Fibroblast of lung (primary cell): ENCODE results near the gene BCAS3. TPM values are rescaled to one million over a fixed set of nuclear protein-coding genes. Genes with fewer than 3 reads are reported as not detected.
A peak's percentile ranks its signal among the peaks of the same experiment; 100 is the strongest.

Experiments used
- DNase-seq, 2 donors: peaks; one replicate each; pipeline versions ENCODE4 v3.0.0 to v3.0.0-alpha.2; 2010; ENCODE audit warnings: low read depth in 2 of 2
- H2AFZ ChIP-seq: 2 replicates; pipeline ENCODE4 v1.5.1; 2012; ENCODE audit warnings: low read length, control low read depth, inconsistent platforms
- H3K27ac ChIP-seq: 2 replicates; pipeline ENCODE4 v1.5.1; 2011; ENCODE audit warnings: low read length, control low read depth; ENCODE audit not compliant: insufficient read depth
- H3K27me3 ChIP-seq: 2 replicates; pipeline ENCODE4 v1.5.1; 2011; ENCODE audit warnings: mild to moderate bottlenecking, low read length; ENCODE audit not compliant: control insufficient read depth, insufficient read depth
- H3K36me3 ChIP-seq: 2 replicates; pipeline ENCODE4 v1.5.1; 2011; ENCODE audit warnings: low read length; ENCODE audit not compliant: control insufficient read depth, insufficient read depth
- H3K4me1 ChIP-seq: 2 replicates; pipeline ENCODE4 v1.5.1; 2011; ENCODE audit warnings: low read length; ENCODE audit not compliant: control insufficient read depth, insufficient read depth; ENCODE audit errors: extremely low read depth
- H3K4me2 ChIP-seq: 2 replicates; pipeline ENCODE4 v1.5.1; 2011; ENCODE audit warnings: low read length, control low read depth; ENCODE audit not compliant: insufficient read depth; ENCODE audit errors: extremely low read depth
- H3K4me3 ChIP-seq, 4 experiments: fragments of 200-600 bp in 1 of 4; sonication (generic) in 1 of 4; replicated peaks in 1 of 4; 2 replicates each; pipeline ENCODE4 v1.5.1; 2011 to 2016; ENCODE audit warnings: low read length in 4 of 4, low read depth in 3 of 4, mild to moderate bottlenecking in 3 of 4, control low read depth in 2 of 4, inconsistent platforms in 1 of 4, mixed read lengths in 1 of 4; ENCODE audit not compliant: insufficient read depth in 1 of 4; ENCODE audit errors: control extremely low read depth in 1 of 4
- H3K79me2 ChIP-seq: 2 replicates; pipeline ENCODE4 v1.5.1; 2012; ENCODE audit warnings: mild to moderate bottlenecking, low read length, inconsistent platforms; ENCODE audit not compliant: control insufficient read depth, insufficient read depth
- H3K9ac ChIP-seq: 2 replicates; pipeline ENCODE4 v1.5.1; 2011; ENCODE audit warnings: mild to moderate bottlenecking, low read length, control low read depth; ENCODE audit not compliant: insufficient read depth
- H3K9me3 ChIP-seq: 2 replicates; pipeline ENCODE4 v1.5.1; 2012; ENCODE audit warnings: low read depth, low read length; ENCODE audit not compliant: control insufficient read depth, insufficient read depth
- H4K20me1 ChIP-seq: 2 replicates; pipeline ENCODE4 v1.5.1; 2011; ENCODE audit warnings: low read length; ENCODE audit not compliant: control insufficient read depth, insufficient read depth; ENCODE audit errors: extremely low read depth
- CTCF ChIP-seq, 2 donors: IDR thresholded peaks in 1 of 2; conservative IDR thresholded peaks in 1 of 2; 1 replicate in 1 of 2; 2 replicates in 1 of 2; pipeline ENCODE4 v1.5.1; 2011 to 2012; ENCODE audit warnings: low read length in 2 of 2, control low read depth in 1 of 2, inconsistent platforms in 1 of 2, low read depth in 1 of 2, mild to moderate bottlenecking in 1 of 2
- EZH2 ChIP-seq: IDR thresholded peaks from 2 replicates; pipeline ENCODE4 v1.5.1; 2012; ENCODE audit warnings: low read length, control low read depth, mild to moderate bottlenecking; ENCODE audit errors: missing control alignments
- polyA plus RNA-seq, 2 donors: library from polyadenylated mRNA; depleted of rRNA in 1 of 2; stranded (reverse) in 1 of 2; unstranded in 1 of 2; fragments of >200 nt; gene quantifications; 2 replicates each; pipeline ENCODE4 v1.2.1, GENCODE V29; 2011 to 2012; ENCODE audit warnings: missing spikeins in 1 of 2
- total RNA-seq: library from RNA; depleted of rRNA; stranded (reverse); fragments of >200 nt; gene quantifications from 2 replicates; pipeline ENCODE4 v1.2.1, GENCODE V29; 2014

Gene BCAS3
- total and polyA plus RNA-seq, 2 donors (not counting 1 experiment from before 2014, with no cell fraction given) = 9.9 to 43.6 TPM

GRCh38 chr17:60995680-60996079, 318.0 kb downstream of the BCAS3 start:
- Histone ChIP-seq H3K4me2 (no peak overlapping the region), H3K27ac (no peak overlapping the region), H2AFZ (no peak overlapping the region), H3K9ac (no peak overlapping the region), H3K27me3 (no peaks in the 10 kb centered on the region), H3K79me2 (no peaks in the 10 kb centered on the region), H3K36me3 (no peaks in the 10 kb centered on the region), H3K4me3 (no peak overlapping the region), H3K4me1 (no peaks in the 10 kb centered on the region), H3K9me3 (no peaks in the 10 kb centered on the region), H4K20me1 (no peaks in the 10 kb centered on the region)
- TF ChIP-seq EZH2 (no peak), CTCF (conservative IDR thresholded peaks at IDR 0.05 in 1 of 2, IDR thresholded peaks at IDR 0.05 in 1 of 2; ENCODE audit: low read depth in 1 of 2, low read length in 2 of 2) (no peak)
- no peak for DNase-seq

GRCh38 chr17:61000911-61001310, 323.3 kb downstream of the BCAS3 start:
- peak overlapping the region in 3 of 4 experiments; percentile 3 to 25 (median 19) for H3K4me3 ChIP-seq
- H3K27me3 ChIP-seq = no peaks in the 10 kb centered on the region
- no peaks in the 10 kb centered on the region for H4K20me1 ChIP-seq
- no peak overlapping the region for H2AFZ ChIP-seq
- no peak overlapping the region for H3K9ac ChIP-seq
- H3K9me3 ChIP-seq = no peaks in the 10 kb centered on the region
- H3K79me2 ChIP-seq = no peaks in the 10 kb centered on the region
- no peaks in the 10 kb centered on the region for H3K36me3 ChIP-seq
- peaks cover 7% of the 10 kb centered on the region for H3K4me1 ChIP-seq
- peak overlapping the region; percentile 38 for H3K27ac ChIP-seq
- peak; percentile 53 to 88 for DNase-seq
- peak overlapping the region; percentile 75 for H3K4me2 ChIP-seq
- no peak for TF ChIP-seq EZH2
- TF ChIP-seq CTCF (conservative IDR thresholded peaks at IDR 0.05 in 1 of 2, IDR thresholded peaks at IDR 0.05 in 1 of 2; ENCODE audit: low read depth in 1 of 2, low read length in 2 of 2) = peak; percentile 54 to 62

GRCh38 chr17:61002316-61002736, 324.7 kb downstream of the BCAS3 start:
- Histone ChIP-seq H3K27ac (no peak overlapping the region), H3K4me1 (peaks cover 7% of the 10 kb centered on the region), H3K36me3 (no peaks in the 10 kb centered on the region), H3K9me3 (no peaks in the 10 kb centered on the region), H3K4me3 (no peak overlapping the region), H2AFZ (no peak overlapping the region), H3K9ac (no peak overlapping the region), H4K20me1 (no peaks in the 10 kb centered on the region), H3K4me2 (no peak overlapping the region), H3K79me2 (no peaks in the 10 kb centered on the region), H3K27me3 (no peaks in the 10 kb centered on the region)
- DNase-seq = peak; percentile 55 to 89
- TF ChIP-seq CTCF (conservative IDR thresholded peaks at IDR 0.05 in 1 of 2, IDR thresholded peaks at IDR 0.05 in 1 of 2; ENCODE audit: low read depth in 1 of 2, low read length in 2 of 2) (peak; percentile 28 to 46), EZH2 (no peak)
